CD4-positive, alpha-beta T cell treated with Interleukin-17A for 1 hour (primary cell): ENCODE measurements around the gene ANKRD55.
"Not testable (repeated sequence)": the region's sequence is repeated elsewhere in the genome, so short reads cannot be mapped to it uniquely, and the experiment has no call there.

Source experiments
- DNase-seq: peaks from one replicate; pipeline ENCODE4 v3.0.0-alpha.2; 2020

Gene ANKRD55

DNA sequence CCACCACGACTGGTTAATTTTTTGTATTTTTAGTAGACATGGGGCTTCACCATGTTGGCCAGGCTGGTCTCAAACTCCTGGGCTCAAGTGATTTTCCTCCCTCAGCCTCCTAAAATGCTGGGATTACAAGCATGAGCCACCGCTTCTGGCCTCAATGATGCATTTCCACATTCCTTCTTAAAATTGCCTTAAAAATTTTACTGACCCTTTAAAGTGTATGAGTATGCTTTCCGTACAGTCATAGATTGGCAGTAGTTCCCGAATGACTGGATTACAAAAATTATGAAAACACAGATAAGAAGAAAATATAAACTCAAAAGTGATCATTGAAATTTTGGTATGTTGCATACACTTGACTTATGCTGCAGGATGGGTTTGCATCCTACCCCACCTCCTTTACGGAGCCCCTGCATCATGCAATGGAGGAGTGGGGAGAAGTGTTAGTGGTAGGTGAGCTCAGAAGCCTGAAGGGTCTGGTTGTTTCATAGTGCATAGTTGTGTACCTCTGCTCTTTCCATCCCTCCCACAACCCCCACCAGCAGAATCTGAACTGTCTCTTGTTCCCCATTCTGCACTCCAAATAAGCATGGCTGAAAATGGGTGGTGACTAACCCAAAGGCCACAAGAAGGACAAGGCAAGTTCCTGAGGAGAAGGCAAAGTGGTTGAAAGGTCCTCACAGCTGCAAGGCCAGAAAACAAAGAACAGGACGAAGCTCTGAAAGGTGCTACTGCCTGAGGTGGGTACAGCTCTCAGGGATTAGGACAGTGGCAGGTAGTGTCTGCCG is 26.8 kb downstream of the ANKRD55 start:
- no peak for DNase-seq

DNA sequence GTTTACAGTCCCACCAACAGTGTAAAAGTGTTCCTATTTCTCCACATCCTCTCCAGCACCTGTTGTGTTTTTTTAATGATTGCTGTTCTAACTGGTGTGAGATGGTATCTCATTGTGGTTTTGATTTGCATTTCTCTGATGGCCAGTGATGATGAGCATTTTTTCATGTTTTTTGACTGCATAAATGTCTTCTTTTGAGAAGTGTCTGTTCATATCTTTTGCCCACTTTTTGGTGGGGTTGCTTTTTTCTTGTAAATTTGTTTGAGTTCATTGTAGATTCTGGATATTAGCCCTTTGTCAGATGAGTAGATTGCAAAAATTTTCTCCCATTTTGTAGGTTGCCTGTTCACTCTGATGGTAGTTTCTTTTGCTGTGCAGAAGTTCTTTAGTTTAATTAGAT is 29.2 kb downstream of the ANKRD55 start:
- not testable (repeated sequence) for DNase-seq

GRCh38 chr5:56202483-56202882 is 30.6 kb downstream of the ANKRD55 start:
- no peak for DNase-seq

GRCh38 chr5:56201762-56202261 is 31.3 kb downstream of the ANKRD55 start:
- DNase-seq = not testable (repeated sequence)

DNA sequence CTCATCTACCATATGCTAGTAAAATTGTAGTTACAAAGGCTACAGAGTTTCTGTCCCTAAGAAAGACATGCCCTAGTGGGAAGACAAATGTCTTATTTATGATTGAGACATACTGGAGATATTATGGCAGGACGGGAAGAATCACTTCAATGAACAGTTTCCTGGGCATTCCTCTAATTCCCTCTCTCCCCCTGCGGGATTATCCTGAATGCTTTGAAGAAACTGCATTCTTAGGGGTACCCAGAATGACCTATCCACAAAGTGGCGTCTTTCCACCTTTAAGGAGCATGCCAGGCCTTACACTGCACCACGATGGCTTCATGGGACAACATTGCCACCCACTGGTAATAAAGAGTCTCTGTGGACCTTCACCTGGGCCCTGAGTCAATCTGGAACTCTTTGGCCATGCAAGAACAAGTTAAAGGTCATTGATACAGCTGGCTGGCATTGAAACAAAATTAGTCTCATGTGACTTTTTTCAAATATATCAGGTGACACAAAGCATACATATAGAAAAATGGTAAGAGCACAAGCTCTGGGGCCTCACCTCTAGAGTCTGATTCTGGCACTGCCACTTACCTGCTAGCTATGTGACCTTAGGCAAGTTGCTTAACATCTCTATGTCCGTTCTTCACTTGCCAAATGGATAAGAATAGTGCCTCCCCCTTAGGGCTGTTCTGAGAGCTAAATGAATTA is 32.0 kb downstream of the ANKRD55 start:
- peak; percentile 72 for DNase-seq

GRCh38 chr5:56195016-56195415 is 38.1 kb downstream of the ANKRD55 start:
- no peak for DNase-seq

DNA sequence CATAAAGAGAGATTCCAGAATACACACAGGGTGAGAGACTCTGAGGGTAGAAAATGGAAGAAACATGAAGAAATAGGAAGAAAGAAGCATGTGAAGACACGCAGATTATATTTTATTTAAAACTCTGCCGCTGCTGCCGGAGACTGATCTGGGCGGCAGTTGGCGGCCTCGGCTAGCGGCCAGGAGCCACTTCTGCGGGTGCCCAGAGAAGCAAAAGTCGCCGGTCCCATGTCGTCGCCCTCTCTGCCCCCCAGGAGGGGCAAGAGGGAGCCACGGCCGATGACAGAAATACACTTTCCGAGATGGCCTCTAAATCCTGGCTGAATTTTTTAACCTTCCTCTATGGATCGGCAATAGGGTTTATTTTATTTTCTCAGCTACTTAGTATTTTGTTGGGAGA is 40.9 kb downstream of the ANKRD55 start:
- DNase-seq = no peak

DNA sequence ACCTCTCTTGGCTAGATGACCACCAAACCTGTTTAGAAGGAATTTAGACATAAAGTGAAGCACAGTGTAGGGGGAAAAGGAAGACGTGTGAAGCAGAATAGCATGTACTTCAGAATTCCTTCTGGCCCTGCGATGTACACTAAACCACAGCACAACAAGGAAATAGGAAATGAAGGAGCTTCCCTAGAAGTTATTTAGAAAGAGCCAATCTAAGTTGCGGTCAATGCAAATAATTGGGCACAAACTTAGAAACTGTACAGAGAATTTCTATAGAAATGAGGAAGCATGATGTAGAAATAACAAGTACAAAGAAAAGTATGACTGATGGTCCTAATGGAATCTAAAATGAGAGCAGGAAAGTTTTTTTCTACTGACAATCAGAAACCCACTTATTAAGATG is 41.5 kb downstream of the ANKRD55 start:
- DNase-seq = no peak

DNA sequence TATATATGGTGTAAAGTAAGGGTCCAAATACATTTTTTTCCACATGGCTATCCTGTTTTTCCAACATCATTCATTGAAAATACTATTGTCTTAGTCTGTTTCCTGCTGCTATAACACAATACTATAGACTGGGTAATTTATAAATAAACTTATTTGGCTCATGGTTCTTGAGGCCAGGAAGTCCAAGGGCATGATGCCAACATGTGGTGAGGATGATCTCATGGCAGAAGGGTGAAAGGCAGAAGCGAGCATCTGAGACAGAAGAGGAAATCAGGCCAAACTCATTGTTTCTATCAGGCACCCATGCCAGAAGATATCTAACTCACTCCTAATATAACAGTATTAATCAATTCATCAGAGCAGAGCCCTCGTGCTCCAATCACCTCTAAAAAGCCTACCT is 42.6 kb downstream of the ANKRD55 start:
- peak; percentile 47 for DNase-seq

- no peak for DNase-seq
These were observed 47.3 kb downstream of the ANKRD55 start for GRCh38 chr5:56185768-56186311.

GRCh38 chr5:56183506-56183905 is 49.6 kb downstream of the ANKRD55 start:
- no peak for DNase-seq

GRCh38 chr5:56179442-56179841 is 53.7 kb downstream of the ANKRD55 start:
- no peak for DNase-seq

DNA sequence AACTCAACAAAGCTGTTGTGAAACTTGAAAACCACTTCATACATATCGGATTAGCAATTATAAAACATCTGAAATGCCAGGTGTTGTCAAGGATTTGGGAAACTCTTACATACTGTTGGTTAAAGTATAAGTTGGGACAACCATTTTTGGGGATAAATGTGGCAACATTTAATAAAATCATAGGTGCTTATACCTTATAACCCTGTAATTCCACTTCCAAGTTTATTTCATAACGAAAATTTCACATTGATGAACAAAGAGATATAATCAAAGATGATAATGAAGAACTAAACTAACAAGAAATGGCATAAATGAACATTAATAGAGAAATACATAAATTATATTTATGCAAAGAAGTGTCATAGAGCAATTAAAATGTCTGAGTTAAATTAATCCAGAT is 54.3 kb downstream of the ANKRD55 start:
- DNase-seq = no peak

GRCh38 chr5:56176871-56177533 is 56.1 kb downstream of the ANKRD55 start:
- no peak for DNase-seq

DNA sequence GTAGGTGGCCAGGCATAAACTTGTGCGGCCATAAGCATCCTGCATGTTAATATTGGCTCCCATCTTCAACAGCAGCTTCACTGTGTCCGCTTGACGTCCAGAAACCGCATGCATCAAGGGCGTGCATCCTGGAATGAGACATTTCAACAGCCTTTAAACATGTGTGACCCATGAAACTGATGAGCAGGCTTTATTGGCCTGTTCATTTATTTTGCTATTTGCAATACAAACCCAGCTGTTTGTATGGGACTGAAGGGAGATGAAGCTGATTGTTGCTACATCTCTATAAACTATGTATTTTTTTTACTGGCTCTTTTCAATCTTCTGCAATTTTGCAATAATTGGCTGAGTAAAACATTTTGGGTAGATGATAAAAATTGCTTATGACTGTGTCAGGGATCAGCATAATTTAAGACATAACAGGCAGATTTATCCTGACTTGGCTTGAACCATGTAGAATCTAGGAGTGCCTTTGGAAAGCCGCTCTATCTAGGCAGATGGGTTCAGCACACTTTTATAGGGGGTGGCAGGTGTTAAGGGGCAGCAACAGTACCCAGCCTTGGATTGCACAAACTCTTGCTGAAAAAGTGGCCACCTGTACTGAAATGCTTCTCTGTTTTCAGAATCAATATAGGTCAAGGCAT is 56.9 kb downstream of the ANKRD55 start:
- DNase-seq = no peak

DNA sequence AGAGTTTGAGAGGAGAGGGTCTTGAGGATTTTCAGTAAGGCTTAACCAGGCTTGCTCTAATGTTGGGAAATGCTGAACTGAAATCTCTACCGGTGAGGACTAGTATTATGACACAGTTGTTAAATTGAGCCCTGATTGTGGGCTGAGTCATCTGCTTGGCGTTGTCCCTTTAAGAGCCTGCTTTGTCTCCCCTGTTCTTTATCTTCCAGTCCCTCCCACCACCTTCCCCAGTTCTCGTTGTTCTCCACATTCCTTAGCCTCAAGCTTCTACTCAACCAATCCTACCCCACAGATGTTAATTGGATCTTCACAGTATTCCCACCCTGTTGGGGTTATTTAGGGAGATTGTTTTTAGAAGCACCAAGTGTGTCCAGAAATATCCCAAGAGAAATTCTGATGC is 57.6 kb downstream of the ANKRD55 start:
- no peak for DNase-seq

DNA sequence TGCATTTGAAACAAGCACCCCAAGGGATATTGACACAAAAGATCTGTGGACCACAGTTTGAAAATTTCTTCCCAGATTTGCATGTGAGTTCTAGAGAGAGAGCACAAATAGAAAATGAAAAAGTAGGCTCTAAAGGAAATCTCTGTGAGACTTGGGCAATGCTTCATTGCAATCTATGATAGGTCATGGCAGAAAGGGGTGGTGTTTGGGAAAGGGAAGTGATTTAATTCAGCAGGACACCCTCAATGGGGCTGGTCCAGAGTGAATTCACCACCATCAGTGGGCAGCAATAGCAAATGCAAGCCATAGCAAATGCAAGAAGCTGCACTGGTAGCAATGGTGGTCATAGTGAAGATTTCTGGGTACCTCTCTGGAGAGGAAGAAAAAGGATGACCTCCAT is 58.1 kb downstream of the ANKRD55 start:
- DNase-seq = no peak

GRCh38 chr5:56172241-56172640 is 60.9 kb downstream of the ANKRD55 start:
- DNase-seq = no peak

DNA sequence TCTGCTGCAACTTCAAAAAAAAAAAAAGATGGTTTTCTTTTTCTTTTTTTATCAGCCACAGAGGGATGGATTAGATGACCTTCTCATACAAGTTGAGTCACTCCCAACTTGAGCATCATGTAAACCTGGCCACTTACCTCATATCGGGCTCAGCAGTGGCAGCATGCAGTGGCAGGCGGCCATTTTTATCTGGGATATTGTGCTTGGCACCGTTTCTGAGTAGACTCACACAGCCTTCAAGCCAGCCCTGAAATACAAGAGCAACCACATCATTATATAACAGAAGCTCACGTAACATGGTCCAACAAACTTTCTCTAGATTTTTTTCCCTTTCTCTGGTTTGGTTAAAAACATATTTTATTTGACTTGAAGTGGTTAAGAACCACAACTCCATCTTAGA is 62.6 kb downstream of the ANKRD55 start:
- DNase-seq = no peak

GRCh38 chr5:56169949-56170348 is 63.2 kb downstream of the ANKRD55 start:
- DNase-seq = no peak

GRCh38 chr5:56169281-56169680 is 63.8 kb downstream of the ANKRD55 start:
- DNase-seq = no peak

GRCh38 chr5:56168066-56168478 is 65.1 kb downstream of the ANKRD55 start:
- DNase-seq = no peak

DNA sequence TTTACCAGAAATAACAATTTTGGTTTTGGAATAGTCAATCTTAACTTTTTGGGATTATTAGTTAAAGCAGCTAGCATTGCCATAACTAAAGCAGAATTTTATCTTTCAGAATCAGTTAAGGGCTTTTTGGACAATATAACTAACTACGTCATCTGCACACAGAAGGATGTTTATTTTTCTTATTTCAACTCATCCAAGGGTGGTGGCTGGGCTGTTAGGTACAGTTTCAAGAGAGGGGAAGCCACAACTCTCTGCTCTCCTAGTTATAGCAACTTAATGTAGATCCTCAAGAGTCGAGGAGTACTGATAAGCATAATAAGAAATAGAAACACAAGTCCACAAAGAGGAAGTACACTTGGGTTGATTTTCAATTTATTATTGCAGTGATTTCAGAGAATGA is 65.6 kb downstream of the ANKRD55 start:
- DNase-seq = no peak
